SH-SY5Y (cell line): ENCODE results near the gene RSBN1.

Experiments
- GATA2 ChIP-seq: IDR thresholded peaks from 2 replicates; pipeline ENCODE4 v1.6.1; 2011; ENCODE audit warnings: mild to moderate bottlenecking, low read depth, low read length
- GATA3 ChIP-seq: IDR thresholded peaks from 2 replicates; pipeline ENCODE4 v1.6.1; 2011; ENCODE audit warnings: low read depth, mild to moderate bottlenecking, low read length, moderate library complexity

DNA sequence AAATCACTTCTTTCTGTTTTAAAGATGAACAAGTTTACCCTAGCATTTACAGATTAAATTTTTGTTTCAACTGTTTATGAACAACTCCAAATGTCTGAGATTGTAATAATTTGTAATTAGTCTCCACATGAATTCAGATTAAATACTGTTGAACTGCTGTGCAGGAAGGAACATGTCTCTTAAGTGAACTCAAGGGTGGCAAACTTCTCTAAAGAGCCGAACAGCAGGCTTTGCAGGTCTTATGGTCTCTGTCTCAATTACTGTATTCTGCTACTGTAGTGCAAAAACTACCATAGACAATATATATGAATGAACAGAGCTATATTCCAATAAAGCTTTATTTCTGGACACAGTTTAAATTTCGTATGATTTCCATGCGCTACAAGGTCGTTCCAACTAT is 6.6 kb downstream of the RSBN1 start:
- TF ChIP-seq GATA3: no peak
- TF ChIP-seq GATA2: no peak
